A549 (cell line): ENCODE results near the gene SKIC8. TPM values are rescaled to one million over a fixed set of nuclear protein-coding genes. Genes with fewer than 3 reads are reported as not detected.

Experiments
- ATAC-seq, 2 experiments: fragments of 200-7000 bp in 1 of 2; fragments of >200 bp in 1 of 2; cut with Nextera tagmentation in 1 of 2; cut with Tn5 transposase in 1 of 2; 3 replicates each; pipeline versions ENCODE4 v1.8.0 to v1.9.1; 2018 to 2020; ENCODE audit warnings: mild to moderate bottlenecking in 1 of 2, moderate library complexity in 1 of 2
- CTCF ChIA-PET: fragments of 300-600 bp; sonication (Branson Sonifier 250); formaldehyde crosslinking; extraction: SDS; loops from one replicate; lab custom pipeline; 2021; ENCODE audit warnings: antibody characterized with exemption, inconsistent platforms; lab: Yijun Ruan, JAX
- POLR2A ChIA-PET: fragments of 350-600 bp; formaldehyde crosslinking; extraction: SDS; loops from one replicate; lab custom pipeline; 2021; ENCODE audit warnings: antibody characterized with exemption, inconsistent platforms; lab: Yijun Ruan, JAX
- DNase-seq, 2 experiments: peaks; one replicate each; pipeline versions ENCODE4 v3.0.0 to v3.0.0-alpha.2; 2011 to 2016; ENCODE audit warnings: low read depth in 1 of 2, low spot score in 1 of 2
- FAIRE-seq: peaks from 2 replicates; lab custom pipeline; 2011; peaks lifted over from hg19 to GRCh38; lab: Jason Lieb, UNC
- H3K27ac ChIP-seq, 2 experiments: fragments of >200 bp; sonication (Bioruptor Twin); formaldehyde crosslinking; 3 replicates each; pipeline ENCODE4 v1.5.1; 2016 to 2017
- H3K4me1 ChIP-seq: fragments of >200 bp; sonication (Bioruptor Twin); formaldehyde crosslinking; 3 replicates; pipeline ENCODE4 v1.6.1; 2016
- H3K4me2 ChIP-seq: fragments of >200 bp; sonication (Bioruptor Twin); formaldehyde crosslinking; 3 replicates; pipeline ENCODE4 v1.6.1; 2016
- H3K4me3 ChIP-seq: fragments of >200 bp; sonication (Bioruptor Twin); formaldehyde crosslinking; 3 replicates; pipeline ENCODE4 v1.5.1; 2016
- H3K9me3 ChIP-seq: fragments of >200 bp; sonication (Bioruptor Twin); formaldehyde crosslinking; 3 replicates; pipeline ENCODE4 v1.6.1; 2016
- BHLHE40 ChIP-seq: IDR thresholded peaks from 2 replicates; pipeline ENCODE4 v1.6.1; 2012; ENCODE audit warnings: low read depth, low read length, inconsistent platforms
- CBX2 ChIP-seq: fragments of 200-600 bp; sonication (generic); IDR thresholded peaks from 2 replicates; pipeline ENCODE4 v1.6.1; 2016; ENCODE audit warnings: low read depth, mild to moderate bottlenecking, borderline replicate concordance
- CEBPB ChIP-seq, 2 experiments: fragments of >200 bp in 1 of 2; sonication (Bioruptor Twin) in 1 of 2; formaldehyde crosslinking in 1 of 2; IDR thresholded peaks; 2 replicates each; pipeline ENCODE4 v1.6.1; 2012 to 2016
- CHD4 ChIP-seq: fragments of 200-600 bp; sonication (generic); IDR thresholded peaks from 2 replicates; pipeline ENCODE4 v1.6.1; 2016; ENCODE audit warnings: antibody characterized with exemption, mild to moderate bottlenecking, borderline replicate concordance
- ELK1 ChIP-seq: fragments of 150-350 bp; IDR thresholded peaks from 2 replicates; pipeline ENCODE4 v1.6.1; 2014; ENCODE audit warnings: low read depth, mild to moderate bottlenecking, low read length
- EP300 ChIP-seq, 2 experiments: fragments of >200 bp; sonication (Bioruptor Twin); formaldehyde crosslinking; IDR thresholded peaks; 2 replicates in 1 of 2; 3 replicates in 1 of 2; pipeline ENCODE4 v1.6.1; 2016 to 2017
- GATA3 ChIP-seq: IDR thresholded peaks from 2 replicates; pipeline ENCODE4 v1.6.1; 2012; ENCODE audit warnings: borderline replicate concordance
- HDAC2 ChIP-seq: fragments of 200-600 bp; sonication (generic); IDR thresholded peaks from 2 replicates; pipeline ENCODE4 v1.6.1; 2016
- HOXA7 ChIP-seq: fragments of 250-450 bp; sonication (Bioruptor Pico); IDR thresholded peaks from 2 replicates; pipeline ENCODE4 v1.5.0; 2020; ENCODE audit warnings: mild to moderate bottlenecking, moderate library complexity
- HOXB13 ChIP-seq: fragments of 250-450 bp; sonication (Bioruptor Pico); IDR thresholded peaks from 2 replicates; pipeline ENCODE4 v1.5.0; 2020; ENCODE audit warnings: low read depth, mild to moderate bottlenecking, moderate library complexity
- KDM1A ChIP-seq: fragments of 200-600 bp; sonication (generic); IDR thresholded peaks from 2 replicates; pipeline ENCODE4 v1.6.1; 2016; ENCODE audit warnings: low read depth, mild to moderate bottlenecking
- MAX ChIP-seq: IDR thresholded peaks from 2 replicates; pipeline ENCODE4 v1.6.1; 2012
- NPAS2 ChIP-seq: fragments of 250-450 bp; sonication (Bioruptor Pico); IDR thresholded peaks from 2 replicates; pipeline ENCODE4 v1.8.0; 2022; ENCODE audit warnings: mild to moderate bottlenecking, moderate library complexity, borderline replicate concordance
- POLR2A ChIP-seq: IDR thresholded peaks from 2 replicates; pipeline ENCODE4 v1.6.1; 2012; ENCODE audit warnings: mild to moderate bottlenecking, low read length
- POLR2AphosphoS2 ChIP-seq: conservative IDR thresholded peaks from 2 replicates; pipeline ENCODE4 v1.6.1; 2012; ENCODE audit warnings: low read length, improper control_type of control experiment, inconsistent platforms
- RAD21 ChIP-seq, 2 experiments: fragments of >200 bp in 1 of 2; sonication (Bioruptor Twin) in 1 of 2; formaldehyde crosslinking in 1 of 2; IDR thresholded peaks in 1 of 2; conservative IDR thresholded peaks in 1 of 2; 2 replicates in 1 of 2; 3 replicates in 1 of 2; pipeline ENCODE4 v1.6.1; 2012 to 2018; ENCODE audit warnings: inconsistent platforms in 1 of 2
- RCOR1 ChIP-seq: fragments of 150-350 bp; IDR thresholded peaks from 2 replicates; pipeline ENCODE4 v1.6.1; 2014; ENCODE audit warnings: antibody characterized with exemption, low read length, low read depth
- RNF2 ChIP-seq: fragments of 200-600 bp; sonication (generic); IDR thresholded peaks from 2 replicates; pipeline ENCODE4 v1.6.1; 2016; ENCODE audit warnings: low read depth, mild to moderate bottlenecking, antibody characterized with exemption, moderate library complexity, borderline replicate concordance
- SREBF2 ChIP-seq: fragments of 450-650 bp; IDR thresholded peaks from 2 replicates; pipeline ENCODE4 v1.6.1; 2014; ENCODE audit warnings: mild to moderate bottlenecking, moderate library complexity
- TP53 ChIP-seq: fragments of 250-450 bp; sonication (Bioruptor Pico); IDR thresholded peaks from 2 replicates; pipeline ENCODE4 v1.5.0; 2021; ENCODE audit warnings: mild to moderate bottlenecking, moderate library complexity
- ZFP36 ChIP-seq: fragments of 450-650 bp; IDR thresholded peaks from 2 replicates; pipeline ENCODE4 v1.6.1; 2014; ENCODE audit warnings: borderline replicate concordance; ENCODE audit not compliant: partially characterized antibody
- WGBS: methylation state at CpG from one replicate; pipeline ENCODE4 v1.1.6; 2017; ENCODE audit errors: missing lambda C conversion rate; 5-methylcytosine and 5-hydroxymethylcytosine counted together
- polyA plus RNA-seq, 4 experiments: library from polyadenylated mRNA; depleted of rRNA in 3 of 4; stranded (reverse); fragments of >200 nt; fragmentation: RNase III in 1 of 4; extraction: RNeasy Plus Mini Kit Qiagen cat#74134 plus additional on column Dnase treatment in 1 of 4; gene quantifications; 2 replicates in 3 of 4; 3 replicates in 1 of 4; pipeline ENCODE4 v1.2.3, GENCODE V29; 2011 to 2017

The SKIC8 gene
- polyA plus RNA-seq, 2 of the 4 experiments (the other 2 are of a cell fraction): 143 to 177 TPM

GRCh38 chr15:78347586-78348543 lies 48.5 kb upstream of the SKIC8 start:
- no peaks in the 10 kb centered on the region for H3K9me3 ChIP-seq
- CTCF ChIA-PET: interaction anchor here (1.0 to 4.2 kb wide), 5 partner anchors 9 to 75 kb away, joined by 3 to 14 read pairs (median 3); no protein-coding TSS in a partner anchor
- no peak overlapping the region for H3K4me3 ChIP-seq
- FAIRE-seq (no peak), ATAC-seq (no peak), DNase-seq (no peak)
- POLR2A ChIA-PET: no interaction called here
- no peaks in the 10 kb centered on the region for H3K4me1 ChIP-seq
- H3K4me2 ChIP-seq: no peak overlapping the region
- H3K27ac ChIP-seq: no peak overlapping the region
- TF ChIP-seq GATA3: no peak
- TF ChIP-seq NPAS2: no peak
- TF ChIP-seq CEBPB (IDR thresholded peaks at IDR 0.05): no peak
- TF ChIP-seq POLR2AphosphoS2: no peak
- WGBS: 62% methylated on average over 17 of the region's 17 CpGs

GRCh38 chr15:78345396-78346125 lies 46.2 kb upstream of the SKIC8 start:
- POLR2A ChIA-PET: interaction anchor here (1.3 kb wide), 1 partner anchor 46 kb away, joined by 5 read pairs; the partner anchor contains the start of gene SKIC8
- TF ChIP-seq POLR2A: no peak
- TF ChIP-seq ELK1: no peak
- TF ChIP-seq RNF2: no peak
- TF ChIP-seq TP53 (CRISPR knock-in tag): no peak
- no peak for TF ChIP-seq HOXA7 (CRISPR knock-in tag)
- no peak for TF ChIP-seq BHLHE40
- TF ChIP-seq ZFP36: no peak
- Histone ChIP-seq H3K4me2 (no peak overlapping the region), H3K27ac (no peak overlapping the region), H3K4me1 (peaks cover 8% of the 10 kb centered on the region; the same call in 2 of the 3 replicates), H3K4me3 (no peak overlapping the region), H3K9me3 (no peaks in the 10 kb centered on the region)
- no peak for ATAC-seq
- no peak for FAIRE-seq
- CTCF ChIA-PET: interaction anchor here (0.5 to 4.2 kb wide), 8 partner anchors 14 to 727 kb away, joined by 3 to 14 read pairs (median 3); no protein-coding TSS in a partner anchor
- WGBS: 65% methylated on average over 9 of the region's 9 CpGs
- DNase-seq: no peak

- Histone ChIP-seq H3K9me3 (no peaks in the 10 kb centered on the region), H3K4me2 (no peak overlapping the region), H3K27ac (no peak overlapping the region), H3K4me3 (no peak overlapping the region), H3K4me1 (peaks cover 16% of the 10 kb centered on the region; the same call in 2 of the 3 replicates)
- ATAC-seq: no peak
- FAIRE-seq: no peak
- CTCF ChIA-PET: interaction anchor here (0.9 to 2.1 kb wide), 4 partner anchors 11 to 79 kb away, joined by 3 to 7 read pairs (median 6); no protein-coding TSS in a partner anchor
- POLR2A ChIA-PET: no interaction called here
- WGBS: 59% methylated on average over 12 of the region's 12 CpGs
- TF ChIP-seq CHD4 (no peak), EP300 (IDR thresholded peaks at IDR 0.05) (no peak), CBX2 (no peak), MAX (no peak), NPAS2 (no peak), TP53 (CRISPR knock-in tag) (no peak), RAD21 (conservative IDR thresholded peaks at IDR 0.05 in 1 of 2, IDR thresholded peaks at IDR 0.05 in 1 of 2) (no peak), HOXB13 (CRISPR knock-in tag) (no peak), HDAC2 (no peak), RCOR1 (no peak), SREBF2 (no peak), KDM1A (no peak), BHLHE40 (no peak)
- no peak for DNase-seq
These were observed 44.1 kb upstream of the SKIC8 start for GRCh38 chr15:78343276-78344060.
